ENCODE measurements around the gene SLC44A3. TPM values are rescaled to one million over a fixed set of nuclear protein-coding genes. Genes with fewer than 3 reads are reported as not detected.

SLC44A3 gene
- total and polyA plus RNA-seq, 2 of the 8 experiments (the other 6 are each of a cell fraction or from before 2014, with no cell fraction given) = 4.2 to 5.0 TPM

DNA sequence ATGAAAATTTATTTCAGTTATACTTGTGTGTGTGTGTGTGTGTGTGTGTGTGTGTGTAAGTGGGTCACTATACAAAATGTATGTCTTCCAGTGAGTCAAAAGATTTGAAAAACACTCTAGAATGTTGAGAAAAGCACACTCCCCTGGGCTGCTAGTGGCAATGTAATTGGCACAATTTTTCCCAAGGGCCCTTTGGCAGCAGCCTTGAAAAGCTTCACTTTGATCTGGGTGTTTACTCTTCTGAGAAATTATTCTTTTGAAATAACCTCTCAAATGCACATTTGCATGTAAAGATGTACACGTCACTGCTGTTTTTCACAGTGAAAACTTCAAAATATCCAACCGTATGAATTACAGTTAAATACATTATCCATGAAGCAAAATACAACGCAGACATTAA lies 22.1 kb upstream of the SLC44A3 start:
- Histone ChIP-seq H3K79me1 (ENCODE audit: low read depth, low read length) (no peaks in the 10 kb centered on the region), H3K23ac (ENCODE audit: insufficient read length) (no peak overlapping the region), H3K4me1 (replicated peaks in 1 of 4; ENCODE audit: control insufficient read depth in 3 of 4, insufficient read depth in 4 of 4, low read length in 3 of 4) (peaks cover 0 to 4% (median 1%) of the 10 kb centered on the region in 4 experiments; a peak in 2 of 7 replicates), H3K27me3 (replicated peaks in 1 of 4; ENCODE audit: control insufficient read depth in 3 of 4, extremely low read depth in 1 of 4, insufficient read depth in 3 of 4, low read length in 3 of 4) (no peaks in the 10 kb centered on the region), H3K56ac (replicated peaks; ENCODE audit: insufficient read length, low read depth, low read length) (no peak overlapping the region), H2BK12ac (ENCODE audit: low read depth, low read length) (no peak overlapping the region), H4K20me1 (replicated peaks in 1 of 2; ENCODE audit: control insufficient read depth in 1 of 2, insufficient read depth in 2 of 2, low read length in 2 of 2) (no peaks in the 10 kb centered on the region), H3K4me2 (ENCODE audit: insufficient read depth in 1 of 2, low read depth in 2 of 2, low read length in 2 of 2) (no peak overlapping the region), H2BK120ac (replicated peaks; ENCODE audit: low read depth, low read length) (no peak overlapping the region), H3K9ac (replicated peaks in 1 of 4; ENCODE audit: extremely low read depth in 1 of 4, low read depth in 3 of 4, low read length in 3 of 4) (no peak overlapping the region), H4K91ac (replicated peaks; ENCODE audit: insufficient read length, low read length) (no peak overlapping the region), H3K14ac (ENCODE audit: insufficient read length) (no peak overlapping the region), H3K18ac (ENCODE audit: extremely low read depth, low read length) (no peak overlapping the region), H2BK15ac (ENCODE audit: low read length) (no peak overlapping the region), H3K9me3 (ENCODE audit: insufficient read depth in 2 of 2, low read depth in 1 of 2, low read length in 1 of 2) (no peaks in the 10 kb centered on the region), H3K4ac (replicated peaks; ENCODE audit: insufficient read length, low read depth, low read length) (no peak overlapping the region), H2BK20ac (ENCODE audit: low read length) (no peak overlapping the region), H3K4me3 (ENCODE audit: extremely low read depth in 1 of 4, insufficient read depth in 2 of 4, low read depth in 3 of 4, low read length in 4 of 4) (no peak overlapping the region), H3K36me3 (ENCODE audit: control insufficient read depth in 2 of 4, insufficient read depth in 4 of 4, low read length in 3 of 4) (no peaks in the 10 kb centered on the region), H2AK5ac (ENCODE audit: low read depth, low read length) (no peak overlapping the region), H2AFZ (ENCODE audit: low read length) (no peak overlapping the region), H3K23me2 (ENCODE audit: low read depth, low read length) (no peaks in the 10 kb centered on the region), H3K27ac (ENCODE audit: low read depth, low read length) (no peak overlapping the region), H3K79me2 (ENCODE audit: control insufficient read depth in 1 of 2, insufficient read depth in 2 of 2, low read length in 2 of 2) (no peaks in the 10 kb centered on the region), H4K5ac (ENCODE audit: insufficient read length, low read depth, low read length) (no peak overlapping the region), H2BK5ac (ENCODE audit: low read depth, low read length) (no peak overlapping the region), H4K8ac (ENCODE audit: extremely low read depth, insufficient read depth, low read length) (no peak overlapping the region)
- DNase-seq (ENCODE audit: low read depth in 1 of 2, low spot score in 2 of 2) (no peak), FAIRE-seq (no peak)
- TF ChIP-seq NANOG (IDR thresholded peaks at IDR 0.05; ENCODE audit: insufficient read depth, low read depth, low read length, poor library complexity, severe bottlenecking) = no peak
- TF ChIP-seq HDAC6 (IDR thresholded peaks at IDR 0.05; ENCODE audit: low read depth, low read length) = no peak
- TF ChIP-seq JUND (IDR thresholded peaks at IDR 0.05; ENCODE audit: low read length) = no peak
- TF ChIP-seq CTBP2 (IDR thresholded peaks at IDR 0.05; ENCODE audit: borderline replicate concordance, insufficient read depth, insufficient read length, low read length) = no peak
- no peak for TF ChIP-seq BACH1 (IDR thresholded peaks at IDR 0.05; ENCODE audit: low read length)
- TF ChIP-seq SAP30 (IDR thresholded peaks at IDR 0.05; ENCODE audit: insufficient read depth, insufficient replicate concordance, low read length) = no peak
- no peak for TF ChIP-seq FOSL1 (IDR thresholded peaks at IDR 0.05; ENCODE audit: insufficient read depth, low read depth, low read length)
- TF ChIP-seq SP4 (IDR thresholded peaks at IDR 0.05; ENCODE audit: low read length) = no peak
- no peak for TF ChIP-seq POLR2A (IDR thresholded peaks at IDR 0.05; ENCODE audit: control extremely low read depth in 1 of 2, low read depth in 2 of 2, low read length in 2 of 2)
- TF ChIP-seq RNF2 (IDR thresholded peaks at IDR 0.05; ENCODE audit: borderline replicate concordance, low read depth, low read length, missing control alignments, poor library complexity, severe bottlenecking) = no peak
- TF ChIP-seq SIX5 (IDR thresholded peaks at IDR 0.05; ENCODE audit: low read depth, low read length) = no peak
- no peak for TF ChIP-seq TBP (IDR thresholded peaks at IDR 0.05; ENCODE audit: low read depth, low read length)
- no peak for TF ChIP-seq NRF1 (IDR thresholded peaks at IDR 0.05; ENCODE audit: low read depth, low read length)
- CTCF ChIA-PET (ENCODE audit: partially characterized antibody) = interaction anchor here (0.6 to 1.4 kb wide), 3 partner anchors 113 to 266 kb away, joined by 3 to 5 read pairs (median 3); no protein-coding TSS in a partner anchor
- POLR2A ChIA-PET (ENCODE audit: partially characterized antibody) = no interaction called here
- 88% methylated on average over 3 of the region's 3 CpGs; no CpG with 5 or more reads in 1 of the 2 experiments for WGBS, 2 experiments (ENCODE audit: extremely low coverage in 1 of 2, insufficient coverage in 1 of 2, insufficient read length in 1 of 2, insufficient replicate concordance in 2 of 2, low coverage in 1 of 2, low lambda C conversion rate in 2 of 2, missing lambda C conversion rate in 1 of 2)

All from H1 (cell line).